Breast epithelium (tissue), 3 donors: ENCODE results near the gene SF3B1.

Source experiments
- POLR2AphosphoS5 ChIP-seq, 3 donors: sonication (generic); formaldehyde crosslinking; IDR thresholded peaks; one replicate each; pipeline ENCODE4 v1.6.1; 2017; ENCODE audit warnings: antibody characterized with exemption in 3 of 3
- TF ChIP-seq, protein P1 (sequence below), 3 donors: fragments of 450-650 bp; IDR thresholded peaks; one replicate each; pipeline ENCODE4 v1.5.1; 2016 to 2017; ENCODE audit warnings: antibody characterized with exemption in 3 of 3, mild to moderate bottlenecking in 3 of 3, moderate library complexity in 3 of 3

DNA sequence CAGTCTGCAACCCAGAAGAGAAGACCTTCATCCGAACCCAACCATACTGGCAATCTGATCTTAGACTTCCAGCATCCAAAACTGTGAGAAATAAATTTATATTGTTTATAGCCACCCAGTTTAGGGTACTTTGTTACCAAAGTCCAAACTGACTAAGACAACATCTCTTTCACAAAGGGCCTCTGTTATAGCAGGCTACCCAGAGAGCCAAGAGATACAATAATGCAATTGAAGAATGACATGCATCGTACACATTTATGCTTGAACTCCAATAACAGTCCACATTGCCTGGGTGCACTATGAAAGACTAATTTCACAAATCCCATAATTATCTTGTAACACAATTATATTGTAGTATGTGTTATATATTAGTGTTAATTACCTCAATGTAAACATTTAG is 85.1 kb downstream of the SF3B1 start:
- TF ChIP-seq POLR2AphosphoS5 (IDR thresholded peaks at IDR 0.05), result no peak
- TF ChIP-seq, protein P1, sequence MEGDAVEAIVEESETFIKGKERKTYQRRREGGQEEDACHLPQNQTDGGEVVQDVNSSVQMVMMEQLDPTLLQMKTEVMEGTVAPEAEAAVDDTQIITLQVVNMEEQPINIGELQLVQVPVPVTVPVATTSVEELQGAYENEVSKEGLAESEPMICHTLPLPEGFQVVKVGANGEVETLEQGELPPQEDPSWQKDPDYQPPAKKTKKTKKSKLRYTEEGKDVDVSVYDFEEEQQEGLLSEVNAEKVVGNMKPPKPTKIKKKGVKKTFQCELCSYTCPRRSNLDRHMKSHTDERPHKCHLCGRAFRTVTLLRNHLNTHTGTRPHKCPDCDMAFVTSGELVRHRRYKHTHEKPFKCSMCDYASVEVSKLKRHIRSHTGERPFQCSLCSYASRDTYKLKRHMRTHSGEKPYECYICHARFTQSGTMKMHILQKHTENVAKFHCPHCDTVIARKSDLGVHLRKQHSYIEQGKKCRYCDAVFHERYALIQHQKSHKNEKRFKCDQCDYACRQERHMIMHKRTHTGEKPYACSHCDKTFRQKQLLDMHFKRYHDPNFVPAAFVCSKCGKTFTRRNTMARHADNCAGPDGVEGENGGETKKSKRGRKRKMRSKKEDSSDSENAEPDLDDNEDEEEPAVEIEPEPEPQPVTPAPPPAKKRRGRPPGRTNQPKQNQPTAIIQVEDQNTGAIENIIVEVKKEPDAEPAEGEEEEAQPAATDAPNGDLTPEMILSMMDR (IDR thresholded peaks at IDR 0.05), result no peak
